ENCODE measurements around the gene CADPS2. TPM values are rescaled to one million over a fixed set of nuclear protein-coding genes. Genes with fewer than 3 reads are reported as not detected.

CADPS2 gene
- total and polyA plus RNA-seq, 2 of the 4 experiments (the other 2 are of a cell fraction): 0.10 to 0.54 TPM

- Histone ChIP-seq H2BK20ac (ENCODE audit: low read depth, low read length) (no peak overlapping the region), H3K23ac (ENCODE audit: low read depth, low read length) (no peak overlapping the region), H3K4me1 (ENCODE audit: control insufficient read depth, insufficient read depth, low read length) (no peaks in the 10 kb centered on the region), H3K4me2 (ENCODE audit: low read depth, low read length) (no peak overlapping the region), H2AFZ (replicated peaks; ENCODE audit: low read length, poor library complexity) (no peak overlapping the region), H2AK9ac (replicated peaks; ENCODE audit: low read depth, low read length, poor library complexity) (no peak overlapping the region), H3K18ac (ENCODE audit: low read depth, low read length) (no peak overlapping the region), H3K56ac (ENCODE audit: extremely low read depth, insufficient read depth, low read length) (no peak overlapping the region), H3K9me1 (ENCODE audit: insufficient read depth, low read length) (no peaks in the 10 kb centered on the region), H4K91ac (ENCODE audit: insufficient read depth, low read depth, low read length) (no peak overlapping the region), H4K20me1 (ENCODE audit: insufficient read depth, low read length) (no peaks in the 10 kb centered on the region), H3K9me3 (ENCODE audit: control insufficient read depth, insufficient read depth, low read length) (no peaks in the 10 kb centered on the region), H3K14ac (replicated peaks; ENCODE audit: low read depth, low read length) (no peak overlapping the region), H3K27me3 (ENCODE audit: control insufficient read depth, insufficient read depth, low read length) (no peaks in the 10 kb centered on the region), H2BK15ac (ENCODE audit: low read depth, low read length) (no peak overlapping the region), H4K5ac (ENCODE audit: low read depth, low read length) (no peak overlapping the region), H2BK120ac (ENCODE audit: low read depth, low read length) (no peak overlapping the region), H3K4me3 (ENCODE audit: insufficient read depth, low read depth, low read length) (no peak overlapping the region), H3K9ac (ENCODE audit: low read depth, low read length) (no peak overlapping the region), H3K27ac (ENCODE audit: insufficient read depth, low read length) (no peak overlapping the region), H4K8ac (ENCODE audit: low read depth in 2 of 2, low read length in 2 of 2) (no peak overlapping the region), H2BK5ac (ENCODE audit: low read depth, low read length, poor library complexity, severe bottlenecking) (no peak overlapping the region), H3K36me3 (ENCODE audit: control insufficient read depth, insufficient read depth, low read length) (no peaks in the 10 kb centered on the region), H2AK5ac (ENCODE audit: low read depth, low read length) (no peak overlapping the region), H3K4ac (ENCODE audit: low read depth, low read length) (no peak overlapping the region), H3K79me1 (ENCODE audit: low read depth in 1 of 2, low read length in 2 of 2) (no peaks in the 10 kb centered on the region)
- ATAC-seq (ENCODE audit: low read depth) (no peak), DNase-seq (no peak)
- intact Hi-C loops (cut with micrococcal nuclease) (no loop called here), in situ Hi-C loops (cut with MboI; ENCODE audit: low sequenced_read_pairs) (no loop called here), dilution Hi-C loops (cut with HindIII; ENCODE audit: low sequenced_read_pairs, unreplicated experiment) (no loop called here)
- ChIA-PET POLR2A (ENCODE audit: unreplicated experiment) (no interaction called here), CTCF (no interaction called here)
- TF ChIP-seq BHLHE40 (IDR thresholded peaks at IDR 0.05; ENCODE audit: low read depth, low read length) (no peak), ELK1 (IDR thresholded peaks at IDR 0.05; ENCODE audit: borderline replicate concordance, low read depth, low read length) (no peak), CHD1 (IDR thresholded peaks at IDR 0.05; ENCODE audit: low read depth, low read length) (no peak)
- no CpG with 5 or more reads among the region's 3 CpGs for WGBS, 2 experiments (ENCODE audit: extremely low coverage in 2 of 2, insufficient read length in 1 of 2)
- no TSS peak for BruUV-seq (replicated peaks)
These were observed 301.5 kb downstream of the CADPS2 start for GRCh38 chr7:122584676-122585251.
